Limb (tissue), 2 donors: ENCODE data around the gene TSPOAP1.

Experiments used
- DNase-seq, 2 donors: peaks; one replicate each; pipeline ENCODE4 v3.0.0-alpha.2; 2016; ENCODE audit errors: extremely low spot score in 2 of 2

Gene TSPOAP1

DNA sequence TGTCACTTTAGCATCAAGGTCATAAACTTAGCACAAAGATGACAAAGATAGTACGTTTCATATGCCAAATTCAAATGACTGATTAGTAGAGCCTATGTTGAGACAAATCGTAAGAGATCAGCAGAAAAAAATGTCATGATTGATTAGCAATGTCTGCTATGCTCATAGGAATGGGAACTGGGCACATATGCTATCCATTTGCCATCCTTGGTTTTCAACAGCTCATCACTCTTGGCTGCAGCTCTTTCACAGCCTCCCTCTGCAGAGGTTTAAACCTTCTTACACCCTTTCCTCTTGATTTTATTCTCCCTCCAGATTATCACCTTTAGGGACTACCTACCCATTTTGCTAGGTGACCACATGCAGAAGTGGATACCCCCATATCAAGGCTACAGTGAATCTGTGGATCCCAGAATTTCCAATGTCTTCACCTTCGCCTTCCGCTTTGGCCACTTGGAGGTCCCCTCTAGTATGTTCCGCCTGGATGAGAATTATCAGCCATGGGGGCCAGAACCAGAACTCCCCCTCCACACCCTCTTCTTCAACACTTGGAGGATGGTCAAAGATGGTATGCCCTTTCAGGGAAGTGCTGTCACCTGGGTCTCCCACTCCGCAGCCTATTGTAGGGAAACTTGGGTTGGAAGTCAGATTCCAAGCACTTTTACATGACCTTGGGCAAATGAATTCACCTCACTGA lies 64.0 kb downstream of the TSPOAP1 start:
- no peak for DNase-seq

DNA sequence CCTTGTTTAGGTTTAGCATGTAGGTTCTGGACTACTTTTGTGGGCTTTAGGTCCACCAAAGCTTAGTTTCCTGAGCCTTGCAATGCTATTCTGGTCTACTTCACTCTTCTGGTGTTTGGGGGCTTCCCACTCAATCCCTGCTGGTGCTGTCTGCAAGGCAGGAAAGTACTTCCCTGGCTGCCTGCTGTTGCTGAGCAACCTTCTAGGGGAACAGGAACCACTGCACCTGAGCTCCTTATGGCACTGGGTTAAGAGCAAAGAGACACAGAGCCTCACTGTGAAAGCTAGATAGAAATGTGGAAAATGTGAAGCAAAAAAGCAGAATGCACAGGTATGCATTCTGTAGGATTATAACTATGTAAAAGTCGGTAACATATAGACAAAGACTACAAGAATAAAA lies 64.8 kb downstream of the TSPOAP1 start:
- DNase-seq, result no peak

DNA sequence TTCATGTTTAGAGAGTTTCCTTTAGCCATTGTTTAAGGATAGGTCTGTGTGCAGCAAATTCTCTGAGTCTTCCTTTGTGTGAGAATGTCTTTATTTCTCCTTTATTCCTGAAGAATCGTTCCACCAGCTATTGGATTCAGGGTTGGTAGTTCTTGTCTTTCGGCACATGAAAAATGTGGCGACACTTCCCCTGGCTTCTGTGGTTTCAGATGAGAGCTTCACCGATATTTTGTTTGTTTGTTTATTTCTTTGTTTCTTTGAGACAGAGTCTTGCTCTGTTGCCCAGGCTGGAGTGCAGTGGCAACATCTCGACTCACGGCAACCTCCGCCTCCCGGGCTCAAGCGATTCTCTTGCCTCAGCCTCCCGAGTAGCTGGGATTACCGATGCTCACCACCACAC lies 66.4 kb downstream of the TSPOAP1 start:
- no peak for DNase-seq

DNA sequence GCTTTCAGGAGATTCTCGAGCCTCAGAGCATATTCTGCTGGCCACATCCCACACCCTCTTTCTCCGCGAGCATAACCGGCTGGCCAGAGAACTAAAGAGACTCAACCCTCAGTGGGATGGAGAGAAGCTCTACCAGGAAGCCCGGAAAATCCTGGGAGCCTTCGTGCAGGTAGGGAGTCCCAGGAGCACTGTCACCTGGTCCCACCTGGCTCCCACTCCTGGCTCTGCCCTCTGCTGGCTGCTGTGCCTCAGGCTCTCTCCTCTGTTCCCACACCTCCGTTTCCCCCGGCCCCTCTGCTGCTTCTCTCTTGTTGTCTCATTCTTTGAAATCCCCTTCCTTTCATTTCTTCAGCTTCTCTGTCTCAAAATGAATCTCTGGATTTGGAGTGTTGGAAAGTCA lies 73.8 kb downstream of the TSPOAP1 start:
- DNase-seq, result no peak

DNA sequence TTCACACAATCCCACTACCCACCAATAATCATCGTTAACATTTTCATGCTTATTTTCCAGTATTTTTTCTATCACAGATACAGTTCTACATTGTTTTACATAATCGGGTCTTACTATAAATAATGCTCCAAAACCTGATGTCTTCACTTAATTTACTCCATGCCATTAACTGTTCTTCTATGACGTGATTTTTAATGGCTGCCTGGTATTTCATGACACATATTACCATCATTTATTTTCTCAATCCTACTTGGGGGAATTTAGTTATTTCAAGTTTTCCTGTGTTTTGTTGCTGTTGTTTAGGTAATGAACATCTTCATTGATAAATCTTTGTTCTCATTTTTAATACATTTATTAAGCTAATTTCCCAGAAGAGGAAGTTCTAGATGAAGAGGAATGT lies 75.5 kb downstream of the TSPOAP1 start:
- DNase-seq, result no peak

DNA sequence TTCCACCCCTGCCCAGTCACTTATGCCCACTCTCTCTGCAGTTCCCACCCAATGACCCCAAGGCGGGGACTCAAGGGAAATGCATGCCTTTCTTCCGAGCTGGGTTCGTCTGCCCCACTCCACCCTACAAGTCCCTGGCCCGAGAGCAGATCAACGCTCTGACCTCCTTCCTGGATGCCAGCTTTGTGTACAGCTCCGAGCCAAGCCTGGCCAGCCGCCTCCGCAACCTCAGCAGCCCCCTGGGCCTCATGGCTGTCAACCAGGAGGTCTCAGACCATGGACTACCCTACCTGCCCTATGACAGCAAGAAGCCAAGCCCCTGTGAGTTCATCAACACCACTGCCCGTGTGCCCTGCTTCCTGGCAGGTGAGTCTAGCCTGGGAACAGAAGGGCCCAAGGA lies 76.5 kb downstream of the TSPOAP1 start:
- no peak for DNase-seq
